ENCODE measurements around the gene HBQ1. TPM values are rescaled to one million over a fixed set of nuclear protein-coding genes. Genes with fewer than 3 reads are reported as not detected.
"Not testable (repeated sequence)": the region's sequence is repeated elsewhere in the genome, so short reads cannot be mapped to it uniquely, and the experiment has no call there.

HBQ1 gene
- total and polyA plus RNA-seq, 2 of the 4 experiments (the other 2 are of a cell fraction), result 0.92 TPM; not detected in 1

DNA sequence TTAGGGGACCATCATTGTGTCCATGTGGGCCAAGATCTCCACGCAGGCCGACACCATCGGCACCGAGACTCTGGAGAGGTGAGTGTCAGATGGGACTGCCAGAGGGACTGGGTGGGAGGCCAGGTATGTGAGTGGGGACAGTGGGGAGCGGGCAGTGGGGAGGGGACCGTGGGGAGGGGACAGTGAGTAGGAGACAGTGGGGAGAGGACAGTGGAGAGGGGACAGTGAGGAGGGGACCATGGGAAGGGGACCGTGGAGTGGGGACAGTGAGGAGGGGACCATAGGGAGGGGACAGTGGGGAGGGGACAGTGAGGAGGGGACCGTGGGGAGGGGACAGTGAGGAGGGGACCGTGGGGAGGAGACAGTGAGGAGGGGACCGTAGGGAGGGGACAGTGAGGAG is 17.1 kb upstream of the HBQ1 start:
- H2BK20ac ChIP-seq (ENCODE audit: low read depth, low read length); H4K8ac ChIP-seq (ENCODE audit: low read depth in 2 of 2, low read length in 2 of 2); H3K9me3 ChIP-seq (ENCODE audit: control insufficient read depth, insufficient read depth, low read length); H3K4ac ChIP-seq (ENCODE audit: low read depth, low read length); H3K9me1 ChIP-seq (ENCODE audit: insufficient read depth, low read length); H2BK120ac ChIP-seq (ENCODE audit: low read depth, low read length); H3K9ac ChIP-seq (ENCODE audit: low read depth, low read length); H3K23ac ChIP-seq (ENCODE audit: low read depth, low read length); ATAC-seq (ENCODE audit: low read depth); H3K14ac ChIP-seq (replicated peaks; ENCODE audit: low read depth, low read length); H2BK5ac ChIP-seq (ENCODE audit: low read depth, low read length, poor library complexity, severe bottlenecking); H4K91ac ChIP-seq (ENCODE audit: insufficient read depth, low read depth, low read length); in situ Hi-C loops (cut with MboI; ENCODE audit: low sequenced_read_pairs); CTCF ChIA-PET; H2AK5ac ChIP-seq (ENCODE audit: low read depth, low read length); BruUV-seq (replicated peaks); H2BK15ac ChIP-seq (ENCODE audit: low read depth, low read length); H3K18ac ChIP-seq (ENCODE audit: low read depth, low read length); H2AFZ ChIP-seq (replicated peaks; ENCODE audit: low read length, poor library complexity); H3K4me3 ChIP-seq (ENCODE audit: insufficient read depth, low read depth, low read length); H3K56ac ChIP-seq (ENCODE audit: extremely low read depth, insufficient read depth, low read length); H3K4me1 ChIP-seq (ENCODE audit: control insufficient read depth, insufficient read depth, low read length); DNase-seq; H3K4me2 ChIP-seq (ENCODE audit: low read depth, low read length); dilution Hi-C loops (cut with HindIII; ENCODE audit: low sequenced_read_pairs, unreplicated experiment); H4K20me1 ChIP-seq (ENCODE audit: insufficient read depth, low read length); H4K5ac ChIP-seq (ENCODE audit: low read depth, low read length); H2AK9ac ChIP-seq (replicated peaks; ENCODE audit: low read depth, low read length, poor library complexity); H3K79me1 ChIP-seq (ENCODE audit: low read depth in 1 of 2, low read length in 2 of 2); POLR2A ChIA-PET (ENCODE audit: unreplicated experiment); H3K36me3 ChIP-seq (ENCODE audit: control insufficient read depth, insufficient read depth, low read length); H3K27ac ChIP-seq (ENCODE audit: insufficient read depth, low read length); intact Hi-C loops (cut with micrococcal nuclease): not testable (repeated sequence)
- peaks cover 55% of the 10 kb centered on the region for H3K27me3 ChIP-seq (ENCODE audit: control insufficient read depth, insufficient read depth, low read length)
- WGBS, 2 experiments (ENCODE audit: extremely low coverage in 2 of 2, insufficient read length in 1 of 2), result 90% methylated on average over 2 of the region's 10 CpGs; no CpG with 5 or more reads in 1 of the 2 experiments

DNA sequence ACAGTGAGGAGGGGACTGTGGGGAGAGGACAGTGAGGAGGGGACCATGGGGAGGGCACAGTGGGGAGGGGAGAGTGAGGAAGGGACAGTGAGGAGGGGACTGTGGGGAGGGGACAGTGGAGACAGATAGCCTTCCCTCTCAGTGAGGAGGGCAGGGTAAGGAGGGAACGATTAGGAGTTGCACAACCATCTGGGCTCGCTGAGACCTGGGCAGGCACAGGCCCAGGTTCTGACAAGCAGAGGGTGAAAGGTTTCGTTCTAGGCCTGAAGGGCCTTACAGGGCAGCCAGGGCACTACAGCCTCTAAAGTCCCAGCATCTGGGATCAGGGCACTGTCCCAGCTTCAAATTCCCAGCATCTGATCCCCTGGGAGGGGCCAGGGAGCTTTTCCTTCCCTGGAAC is 16.6 kb upstream of the HBQ1 start:
- ATAC-seq (ENCODE audit: low read depth); H2BK5ac ChIP-seq (ENCODE audit: low read depth, low read length, poor library complexity, severe bottlenecking); H2AK9ac ChIP-seq (replicated peaks; ENCODE audit: low read depth, low read length, poor library complexity); H2AFZ ChIP-seq (replicated peaks; ENCODE audit: low read length, poor library complexity); H3K79me1 ChIP-seq (ENCODE audit: low read depth in 1 of 2, low read length in 2 of 2); H3K4me3 ChIP-seq (ENCODE audit: insufficient read depth, low read depth, low read length); H3K9ac ChIP-seq (ENCODE audit: low read depth, low read length); BruUV-seq (replicated peaks); H3K14ac ChIP-seq (replicated peaks; ENCODE audit: low read depth, low read length); intact Hi-C loops (cut with micrococcal nuclease); H3K23ac ChIP-seq (ENCODE audit: low read depth, low read length); H4K5ac ChIP-seq (ENCODE audit: low read depth, low read length); H2BK15ac ChIP-seq (ENCODE audit: low read depth, low read length); H4K91ac ChIP-seq (ENCODE audit: insufficient read depth, low read depth, low read length); in situ Hi-C loops (cut with MboI; ENCODE audit: low sequenced_read_pairs); H3K27ac ChIP-seq (ENCODE audit: insufficient read depth, low read length); H2BK120ac ChIP-seq (ENCODE audit: low read depth, low read length); H3K4ac ChIP-seq (ENCODE audit: low read depth, low read length); H4K8ac ChIP-seq (ENCODE audit: low read depth in 2 of 2, low read length in 2 of 2); H2AK5ac ChIP-seq (ENCODE audit: low read depth, low read length); CTCF ChIA-PET; POLR2A ChIA-PET (ENCODE audit: unreplicated experiment); H3K9me1 ChIP-seq (ENCODE audit: insufficient read depth, low read length); H4K20me1 ChIP-seq (ENCODE audit: insufficient read depth, low read length); dilution Hi-C loops (cut with HindIII; ENCODE audit: low sequenced_read_pairs, unreplicated experiment); H3K4me1 ChIP-seq (ENCODE audit: control insufficient read depth, insufficient read depth, low read length); H3K18ac ChIP-seq (ENCODE audit: low read depth, low read length); H3K56ac ChIP-seq (ENCODE audit: extremely low read depth, insufficient read depth, low read length); DNase-seq; H3K4me2 ChIP-seq (ENCODE audit: low read depth, low read length); H3K9me3 ChIP-seq (ENCODE audit: control insufficient read depth, insufficient read depth, low read length); H2BK20ac ChIP-seq (ENCODE audit: low read depth, low read length); H3K36me3 ChIP-seq (ENCODE audit: control insufficient read depth, insufficient read depth, low read length): not testable (repeated sequence)
- peaks cover 57% of the 10 kb centered on the region for H3K27me3 ChIP-seq (ENCODE audit: control insufficient read depth, insufficient read depth, low read length)
- no CpG with 5 or more reads among the region's 3 CpGs for WGBS, 2 experiments (ENCODE audit: extremely low coverage in 2 of 2, insufficient read length in 1 of 2)

Data from IMR-90 (cell line).